NOMO-1 treated with dmso at 0.1 percent for 144 hours (cell line): Measurements from ENCODE around the gene KCNJ18.
"Not testable (repeated sequence)": the region's sequence is repeated elsewhere in the genome, so short reads cannot be mapped to it uniquely, and the experiment has no call there.

Source experiments
- DNase-seq: peaks from one replicate; lab custom pipeline; 2025; ENCODE audit not compliant: unreplicated experiment; lab: John Stamatoyannopoulos, UW

KCNJ18 gene

GRCh38 chr17:21683897-21684296, 8.4 kb upstream of the KCNJ18 start:
- not testable (repeated sequence) for DNase-seq

- DNase-seq = not testable (repeated sequence)
These were observed 7.9 kb upstream of the KCNJ18 start for GRCh38 chr17:21684384-21684783.

DNA sequence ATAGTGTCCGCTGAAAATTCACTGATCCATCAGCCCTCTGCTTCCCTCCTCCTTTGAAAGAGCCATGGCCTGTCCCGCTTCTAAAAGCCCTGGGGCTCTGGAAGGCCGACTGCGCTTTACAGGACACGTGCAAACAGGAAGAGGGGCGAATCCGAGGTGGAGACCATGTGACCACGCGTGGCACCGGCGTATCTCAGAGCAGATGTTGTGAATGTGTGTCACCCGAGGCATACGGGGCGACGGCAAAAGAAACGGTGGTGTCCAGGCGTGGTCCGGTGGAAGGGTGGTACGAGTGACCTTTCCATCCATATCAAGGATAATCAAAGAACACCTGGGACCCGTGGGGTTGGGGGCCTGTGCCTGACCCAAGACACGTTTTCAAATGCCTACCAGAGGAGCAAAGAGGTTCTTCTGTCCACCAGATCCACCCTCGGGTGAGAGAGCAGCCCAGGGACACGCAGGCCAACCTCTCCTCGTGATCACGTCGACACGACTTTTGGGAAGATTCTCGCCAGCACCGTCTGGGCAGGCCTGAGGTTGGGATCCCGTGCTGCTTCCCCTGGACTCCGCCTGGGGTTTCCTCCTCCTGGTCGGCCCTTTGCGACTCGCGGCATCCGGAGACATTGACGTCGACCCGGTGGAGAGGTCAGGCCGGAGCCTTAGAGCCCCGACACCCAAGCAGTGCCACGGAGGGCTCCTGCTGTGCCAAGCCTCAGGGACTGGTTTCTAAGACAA, 7.1 kb upstream of the KCNJ18 start:
- DNase-seq = not testable (repeated sequence)

DNA sequence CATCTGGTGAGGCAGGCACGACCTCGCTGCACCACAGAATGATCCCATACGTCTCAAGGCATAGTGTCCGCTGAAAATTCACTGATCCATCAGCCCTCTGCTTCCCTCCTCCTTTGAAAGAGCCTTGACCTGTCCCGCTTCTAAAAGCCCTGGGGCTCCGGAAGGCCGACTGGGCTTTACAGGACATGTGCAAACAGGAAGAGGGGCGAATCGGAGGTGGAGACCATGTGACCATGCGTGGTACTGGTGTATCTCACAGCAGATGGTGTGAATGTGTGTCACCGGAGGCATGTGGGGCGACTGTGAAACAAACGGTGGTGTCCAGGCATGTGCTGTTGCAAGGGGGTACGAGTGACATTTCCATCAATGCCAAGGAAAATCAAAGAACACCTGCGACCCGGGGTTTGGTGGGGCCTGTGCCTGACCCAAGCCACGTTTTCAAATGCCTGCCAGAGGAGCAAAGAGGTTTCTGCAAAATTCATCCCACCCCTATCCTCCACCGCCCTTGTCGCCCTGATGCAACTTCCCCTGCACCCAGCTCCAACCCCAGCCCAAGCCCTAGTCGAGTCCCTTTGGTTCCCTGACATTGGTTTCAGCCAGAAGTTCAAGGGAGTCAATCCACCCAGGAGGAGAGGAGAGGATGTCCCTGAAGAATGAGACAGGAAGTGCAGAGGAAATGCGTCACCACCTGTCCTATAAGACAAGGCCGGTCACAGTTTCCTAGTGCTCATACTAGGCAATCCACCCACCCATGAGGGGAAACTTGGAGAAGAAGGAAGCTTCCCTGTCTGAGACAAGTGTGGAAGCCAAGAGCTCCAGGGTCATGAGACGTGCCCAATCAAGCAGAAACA, 5.9 kb upstream of the KCNJ18 start:
- no peak for DNase-seq

GRCh38 chr17:21687136-21687953, 5.0 kb upstream of the KCNJ18 start:
- no peak for DNase-seq

- no peak for DNase-seq
These were observed 3.9 kb upstream of the KCNJ18 start for GRCh38 chr17:21688293-21688949.

DNA sequence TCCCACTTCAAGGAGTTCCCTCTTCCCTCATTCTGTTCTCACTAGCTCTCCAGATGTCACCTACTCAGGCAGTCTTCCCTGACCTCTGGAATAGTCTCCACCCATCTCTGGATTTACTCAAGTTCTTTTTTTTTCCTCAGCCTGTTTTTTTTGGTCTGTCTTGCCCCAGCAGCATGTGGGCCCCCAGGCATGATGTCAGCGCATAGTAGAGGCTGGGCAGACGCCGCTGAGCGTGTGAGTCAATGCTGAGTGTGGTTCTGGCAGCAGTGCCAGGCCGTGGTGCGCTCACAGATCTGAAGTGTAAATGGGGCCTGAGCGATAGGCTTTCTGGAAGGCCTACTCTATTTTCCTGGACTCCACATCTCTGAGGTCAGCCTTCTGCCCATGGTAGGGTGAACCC, 2.7 kb upstream of the KCNJ18 start:
- no peak for DNase-seq

- DNase-seq = not testable (repeated sequence)
These were observed 1.5 kb upstream of the KCNJ18 start for GRCh38 chr17:21690811-21691210.

- DNase-seq = not testable (repeated sequence)
These were observed 842 bp upstream of the KCNJ18 start for GRCh38 chr17:21691481-21691880.

- DNase-seq = not testable (repeated sequence)
These were observed 362 bp downstream of the KCNJ18 start for GRCh38 chr17:21692704-21693065.

GRCh38 chr17:21693391-21693796, 1.1 kb downstream of the KCNJ18 start:
- not testable (repeated sequence) for DNase-seq

GRCh38 chr17:21693937-21694336, 1.6 kb downstream of the KCNJ18 start:
- not testable (repeated sequence) for DNase-seq

DNA sequence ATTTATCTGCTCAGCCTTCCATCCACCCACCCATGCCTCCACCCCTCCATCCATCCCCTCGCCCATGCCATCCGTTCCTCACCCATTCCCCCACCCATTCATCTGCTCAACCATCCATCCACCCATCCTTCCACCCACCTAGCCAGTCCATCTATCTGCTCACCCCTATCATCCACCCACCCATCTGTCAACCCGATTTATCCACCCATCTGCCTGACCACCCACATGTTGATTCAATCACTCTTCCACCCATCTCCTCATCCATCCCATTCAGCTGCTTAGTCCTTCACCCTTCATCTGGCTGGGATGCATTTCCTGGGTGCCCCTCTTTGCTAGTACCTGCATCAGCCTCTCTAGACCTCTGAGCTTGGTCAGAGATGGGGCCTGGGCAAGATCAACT, 3.9 kb downstream of the KCNJ18 start:
- DNase-seq = not testable (repeated sequence)

- not testable (repeated sequence) for DNase-seq
These were observed 4.7 kb downstream of the KCNJ18 start for GRCh38 chr17:21696842-21697507.

- not testable (repeated sequence) for DNase-seq
These were observed 5.2 kb downstream of the KCNJ18 start for GRCh38 chr17:21697508-21697860.

- DNase-seq = not testable (repeated sequence)
These were observed 6.2 kb downstream of the KCNJ18 start for GRCh38 chr17:21698437-21699075.

- not testable (repeated sequence) for DNase-seq
These were observed 6.8 kb downstream of the KCNJ18 start for GRCh38 chr17:21699124-21699523.

DNA sequence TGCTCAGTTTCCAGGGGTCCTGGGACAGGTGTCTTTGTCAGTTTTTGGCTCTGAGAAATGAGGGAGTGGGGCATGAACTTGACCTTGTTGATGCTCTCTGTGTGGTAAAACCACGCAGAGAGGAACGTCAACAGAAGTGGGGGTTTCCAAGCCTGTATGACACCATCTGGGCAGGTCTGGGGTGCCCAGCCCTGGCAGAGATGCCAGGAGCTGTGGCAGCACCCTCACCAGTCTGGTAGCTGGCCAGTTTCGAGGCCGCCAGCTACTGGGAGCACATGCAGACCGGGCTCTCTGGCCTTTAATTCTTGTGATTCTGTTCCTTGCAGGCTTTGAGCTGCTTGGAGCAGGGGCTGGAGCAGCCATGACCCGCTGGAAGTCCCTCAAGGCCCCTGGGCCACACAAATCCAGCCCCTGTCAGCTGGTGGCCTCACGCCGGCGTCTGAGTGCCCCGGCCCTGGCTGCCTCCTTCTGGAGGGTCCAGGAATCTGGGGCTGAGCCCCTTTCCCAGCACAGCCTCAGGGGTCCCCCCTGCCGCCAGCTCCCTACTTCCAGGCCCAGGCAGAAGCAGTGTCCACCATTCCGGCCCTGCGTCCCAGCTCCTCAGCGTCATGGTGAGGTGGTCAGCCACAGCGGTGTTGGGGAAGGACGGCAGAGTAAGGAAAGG, 7.4 kb downstream of the KCNJ18 start:
- DNase-seq = not testable (repeated sequence)

DNA sequence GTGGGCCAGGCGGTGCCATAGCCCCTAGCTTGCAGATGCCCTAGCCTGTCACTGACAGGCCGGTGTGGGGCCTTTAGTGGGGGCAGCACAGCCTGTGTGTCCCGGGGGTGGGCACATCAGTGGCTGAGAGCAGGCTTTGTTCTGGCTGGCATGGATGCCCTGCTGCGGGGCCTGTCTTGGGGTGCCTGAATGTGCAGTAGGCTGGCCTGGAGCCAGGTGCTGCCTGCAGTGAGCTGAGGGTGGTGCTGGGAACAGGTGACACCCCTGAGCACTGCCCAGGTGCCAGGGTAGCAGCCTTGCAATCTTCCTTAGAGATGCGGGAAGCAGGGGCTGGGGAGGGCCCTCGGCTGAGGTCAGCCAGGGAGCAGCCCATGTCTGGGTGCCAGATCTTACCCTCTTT, 8.8 kb downstream of the KCNJ18 start:
- DNase-seq = not testable (repeated sequence)
